ENCODE measurements around the gene HPSE2.

HPSE2 gene

GRCh38 chr10:98855403-98856189 lies 380.1 kb downstream of the HPSE2 start:
- DNase-seq (ENCODE audit: insufficient read length, low spot score): no peak
- FAIRE-seq: no peak

GRCh38 chr10:98852686-98853085 lies 383.0 kb downstream of the HPSE2 start:
- DNase-seq (ENCODE audit: insufficient read length, low spot score) (no peak), FAIRE-seq (no peak)

GRCh38 chr10:98848361-98848760 lies 387.3 kb downstream of the HPSE2 start:
- no peak for DNase-seq (ENCODE audit: insufficient read length, low spot score)
- FAIRE-seq: no peak

- no peak for FAIRE-seq
- no peak for DNase-seq (ENCODE audit: insufficient read length, low spot score)
Measured at GRCh38 chr10:98846787-98847186, 388.9 kb downstream of the HPSE2 start.

- no peak for DNase-seq (ENCODE audit: insufficient read length, low spot score)
- FAIRE-seq: no peak
Measured at GRCh38 chr10:98833542-98833941, 402.1 kb downstream of the HPSE2 start.

GRCh38 chr10:98832738-98833137 lies 402.9 kb downstream of the HPSE2 start:
- FAIRE-seq: no peak
- DNase-seq (ENCODE audit: insufficient read length, low spot score): no peak

GRCh38 chr10:98832196-98832595 lies 403.5 kb downstream of the HPSE2 start:
- FAIRE-seq (no peak), DNase-seq (ENCODE audit: insufficient read length, low spot score) (no peak)

GRCh38 chr10:98831391-98831790 lies 404.3 kb downstream of the HPSE2 start:
- DNase-seq (ENCODE audit: insufficient read length, low spot score): no peak
- no peak for FAIRE-seq

GRCh38 chr10:98825741-98826140 lies 409.9 kb downstream of the HPSE2 start:
- DNase-seq (ENCODE audit: insufficient read length, low spot score) (no peak), FAIRE-seq (no peak)

- DNase-seq (ENCODE audit: insufficient read length, low spot score): no peak
- no peak for FAIRE-seq
Measured at GRCh38 chr10:98817396-98817795, 418.3 kb downstream of the HPSE2 start.

- DNase-seq (ENCODE audit: insufficient read length, low spot score) (no peak), FAIRE-seq (no peak)
Measured at GRCh38 chr10:98815039-98815885, 420.4 kb downstream of the HPSE2 start.

- FAIRE-seq: no peak
- DNase-seq (ENCODE audit: insufficient read length, low spot score): no peak
Measured at GRCh38 chr10:98814470-98814869, 421.2 kb downstream of the HPSE2 start.

GRCh38 chr10:98808282-98808892 lies 427.3 kb downstream of the HPSE2 start:
- no peak for DNase-seq (ENCODE audit: insufficient read length, low spot score)
- no peak for FAIRE-seq

GRCh38 chr10:98800263-98800662 lies 435.4 kb downstream of the HPSE2 start:
- no peak for FAIRE-seq
- no peak for DNase-seq (ENCODE audit: insufficient read length, low spot score)

GRCh38 chr10:98795467-98795866 lies 440.2 kb downstream of the HPSE2 start:
- DNase-seq (ENCODE audit: insufficient read length, low spot score) (no peak), FAIRE-seq (no peak)

GRCh38 chr10:98790817-98791216 lies 444.8 kb downstream of the HPSE2 start:
- DNase-seq (ENCODE audit: insufficient read length, low spot score): no peak

GRCh38 chr10:98778277-98778759 lies 457.3 kb downstream of the HPSE2 start:
- FAIRE-seq (no peak), DNase-seq (ENCODE audit: insufficient read length, low spot score) (no peak)

More at GRCh38 chr10:98790817-98791216, 444.8 kb downstream of the HPSE2 start:
- FAIRE-seq: no peak

- FAIRE-seq: no peak
- DNase-seq (ENCODE audit: insufficient read length, low spot score): no peak
Measured at GRCh38 chr10:98758463-98758862, 477.2 kb downstream of the HPSE2 start.

GRCh38 chr10:98748298-98748697 lies 487.4 kb downstream of the HPSE2 start:
- FAIRE-seq: no peak
- DNase-seq (ENCODE audit: insufficient read length, low spot score): no peak

- no peak for FAIRE-seq
- no peak for DNase-seq (ENCODE audit: insufficient read length, low spot score)
Measured at GRCh38 chr10:98745645-98746044, 490.0 kb downstream of the HPSE2 start.

GRCh38 chr10:98720551-98720950 lies 515.1 kb downstream of the HPSE2 start:
- DNase-seq (ENCODE audit: insufficient read length, low spot score) (no peak), FAIRE-seq (no peak)
